ENCODE results near the gene IRX2. TPM values are rescaled to one million over a fixed set of nuclear protein-coding genes. Genes with fewer than 3 reads are reported as not detected.

The IRX2 gene
- total and polyA plus RNA-seq, 8 donors = 7.0 to 143 (median 8.6) TPM; not detected in 1

DNA sequence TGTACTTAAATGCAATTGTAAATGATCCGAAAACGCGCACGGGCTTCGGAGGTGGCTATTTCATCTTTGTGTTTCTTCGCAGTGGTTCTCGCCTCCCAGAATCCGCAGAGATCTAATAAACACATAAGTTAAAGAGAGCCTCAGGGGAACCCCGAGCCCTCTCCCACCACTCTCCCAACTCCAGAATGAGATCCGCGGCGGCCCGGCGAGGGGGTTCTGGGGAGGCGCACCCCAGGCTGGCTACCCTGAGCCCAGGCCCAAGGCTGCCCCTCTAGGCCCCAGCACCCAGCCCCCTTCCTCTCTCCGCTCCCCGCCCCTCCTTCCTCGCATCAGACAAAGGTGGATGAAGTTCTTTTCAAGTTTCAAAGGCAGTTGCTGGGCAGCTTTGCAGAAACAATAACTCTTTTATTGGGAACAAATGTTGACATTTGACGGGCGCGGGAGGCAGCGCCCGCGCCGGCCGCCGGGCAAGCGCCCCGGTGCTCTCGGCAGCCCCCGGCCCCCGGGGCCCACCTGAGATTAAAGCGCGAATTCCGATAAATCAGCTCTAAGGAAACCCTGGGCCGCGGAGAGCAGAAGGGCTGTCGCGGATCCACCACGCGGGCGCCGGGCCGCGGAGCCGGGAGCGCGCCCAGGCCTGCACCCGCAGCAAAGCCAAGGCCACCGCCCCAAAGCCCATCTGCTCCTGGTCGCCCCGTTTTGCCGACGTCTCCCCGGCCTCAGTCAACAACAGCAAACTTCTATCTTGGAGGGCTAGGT lies 8.4 kb downstream of the IRX2 start:
- intact Hi-C loops (cut with DNase I; ENCODE audit: low total_unique reads) = no loop called here
- 3 to 11% (median 5%) methylated on average over 32 to 55 of the region's 55 CpGs for WGBS, 5 donors
- peak in 1 of 2 donors; percentile 74 for DNase-seq
- H3K4me1 ChIP-seq = peaks cover 14 to 56% (median 38%) of the 10 kb centered on the region in 4 donors
- peaks cover 11 to 99% (median 43%) of the 10 kb centered on the region in 3 donors for H3K27me3 ChIP-seq
- peak overlapping the region in 3 of 4 donors; percentile 6 to 32 (median 19) for H3K4me3 ChIP-seq
- H3K9me3 ChIP-seq = no peaks in the 10 kb centered on the region
- TF ChIP-seq POLR2A (IDR thresholded peaks at IDR 0.05) (no peak), POLR2AphosphoS5 (IDR thresholded peaks at IDR 0.05) (no peak), CTCF (IDR thresholded peaks at IDR 0.05) (no peak), EP300 (IDR thresholded peaks at IDR 0.05) (no peak)
- peak overlapping the region; percentile 75 to 93 (median 84) for H3K27ac ChIP-seq
- no peaks in the 10 kb centered on the region for H3K36me3 ChIP-seq

- Histone ChIP-seq H3K4me1 (peaks cover 14 to 58% (median 38%) of the 10 kb centered on the region in 4 donors), H3K9me3 (no peaks in the 10 kb centered on the region), H3K27ac (peak overlapping the region in 3 of 5 donors; percentile 24 to 85 (median 30)), H3K36me3 (no peaks in the 10 kb centered on the region), H3K4me3 (no peak overlapping the region), H3K27me3 (peaks cover 10 to 98% (median 46%) of the 10 kb centered on the region in 3 donors)
- DNase-seq = no peak
- intact Hi-C loops (cut with DNase I; ENCODE audit: low total_unique reads) = no loop called here
- TF ChIP-seq POLR2AphosphoS5 (IDR thresholded peaks at IDR 0.05) (no peak), POLR2A (IDR thresholded peaks at IDR 0.05) (no peak), EP300 (IDR thresholded peaks at IDR 0.05) (no peak)
- WGBS, 5 donors = 12 to 28% (median 17%) methylated on average over 3 of the region's 3 CpGs
Observed at GRCh38 chr5:2741956-2742355, 9.5 kb downstream of the IRX2 start.

- TF ChIP-seq EP300 (IDR thresholded peaks at IDR 0.05) (no peak), POLR2AphosphoS5 (IDR thresholded peaks at IDR 0.05) (no peak), POLR2A (IDR thresholded peaks at IDR 0.05) (no peak), CTCF (IDR thresholded peaks at IDR 0.05) (no peak)
- no peaks in the 10 kb centered on the region for H3K36me3 ChIP-seq
- peaks cover 14 to 58% (median 35%) of the 10 kb centered on the region in 4 donors for H3K4me1 ChIP-seq
- H3K4me3 ChIP-seq = no peak overlapping the region
- peaks cover 10 to 95% (median 43%) of the 10 kb centered on the region in 3 donors for H3K27me3 ChIP-seq
- peaks cover 0 to 5% (median 0%) of the 10 kb centered on the region in 4 donors for H3K9me3 ChIP-seq
- no peak for DNase-seq
- peak overlapping the region in 2 of 5 donors; percentile 46 to 85 for H3K27ac ChIP-seq
- WGBS, 5 donors = 28 to 55% (median 48%) methylated on average over 18 to 25 of the region's 25 CpGs
- intact Hi-C loops (cut with DNase I; ENCODE audit: low total_unique reads) = no loop called here
Observed at GRCh38 chr5:2740876-2741555, 10.5 kb downstream of the IRX2 start.

GRCh38 chr5:2740051-2740875 lies 11.2 kb downstream of the IRX2 start:
- H3K36me3 ChIP-seq = no peaks in the 10 kb centered on the region
- H3K4me1 ChIP-seq = peaks cover 14 to 54% (median 35%) of the 10 kb centered on the region in 4 donors
- H3K4me3 ChIP-seq = peak overlapping the region; percentile 57 to 66 (median 62)
- no peak for DNase-seq
- 45 to 59% (median 52%) methylated on average over 36 to 59 of the region's 59 CpGs for WGBS, 5 donors
- H3K27ac ChIP-seq = peak overlapping the region; percentile 71 to 79 (median 75)
- TF ChIP-seq CTCF (IDR thresholded peaks at IDR 0.05) (no peak), POLR2A (IDR thresholded peaks at IDR 0.05) (no peak), POLR2AphosphoS5 (IDR thresholded peaks at IDR 0.05) (no peak), EP300 (IDR thresholded peaks at IDR 0.05) (no peak)
- peaks cover 10 to 93% (median 43%) of the 10 kb centered on the region in 3 donors for H3K27me3 ChIP-seq
- intact Hi-C loops (cut with DNase I; ENCODE audit: low total_unique reads) = no loop called here
- peaks cover 0 to 7% (median 0%) of the 10 kb centered on the region in 4 donors for H3K9me3 ChIP-seq

All from stomach (tissue), 9 donors.